ENCODE data around the gene RCAN3. TPM values are rescaled to one million over a fixed set of nuclear protein-coding genes. Genes with fewer than 3 reads are reported as not detected.
A peak's percentile ranks its signal among the peaks of the same experiment; 100 is the strongest.

RCAN3 gene
- total and polyA plus RNA-seq, 2 of the 13 experiments (the other 11 are each of a cell fraction or from before 2014, with no cell fraction given) = 12.2 to 13.3 TPM

- TF ChIP-seq ZEB1 (IDR thresholded peaks at IDR 0.05; ENCODE audit: insufficient replicate concordance, low read depth) = peak; percentile 59
- TF ChIP-seq CEBPB (IDR thresholded peaks at IDR 0.05; ENCODE audit: borderline replicate concordance, low read depth, low read length) = peak; percentile 84; the same call in 1 of the 2 replicates
- TF ChIP-seq ZNF275 (CRISPR knock-in tag; IDR thresholded peaks at IDR 0.05; ENCODE audit: borderline replicate concordance) = 0 out of 2 replicates have a peak, but pooled peaks have one; percentile 24
- no peak for TF ChIP-seq NFE2 (CRISPR knock-in tag; IDR thresholded peaks at IDR 0.05)
- TF ChIP-seq ZNF331 (CRISPR knock-in tag; IDR thresholded peaks at IDR 0.05) = peak; percentile 43; the same call in 1 of the 2 replicates
- TF ChIP-seq PRMT3 (CRISPR knock-in tag; IDR thresholded peaks at IDR 0.05; ENCODE audit: borderline replicate concordance, low read depth) = no peak
- TF ChIP-seq ZNF589 (CRISPR knock-in tag; conservative IDR thresholded peaks at IDR 0.05) = no peak
- peak; percentile 97 for TF ChIP-seq PAXIP1 (CRISPR knock-in tag; conservative IDR thresholded peaks at IDR 0.05)
- TF ChIP-seq SOX13 (IDR thresholded peaks at IDR 0.05) = peak; percentile 44; the same call in 1 of the 2 replicates
- TF ChIP-seq SOX13 (CRISPR knock-in tag; conservative IDR thresholded peaks at IDR 0.05 in 1 of 2, IDR thresholded peaks at IDR 0.05 in 1 of 2) = peak in 1 of 2 experiments; percentile 80; a peak in 2 of 4 replicates
- peak; percentile 98 for TF ChIP-seq FOSL1 (CRISPR knock-in tag; IDR thresholded peaks at IDR 0.05; ENCODE audit: borderline replicate concordance)
- TF ChIP-seq SOX5 (CRISPR knock-in tag; IDR thresholded peaks at IDR 0.05; ENCODE audit: borderline replicate concordance) = peak; percentile 78
- TF ChIP-seq ZNF614 (CRISPR knock-in tag; IDR thresholded peaks at IDR 0.05; ENCODE audit: borderline replicate concordance) = no peak
- TF ChIP-seq EEA1 (CRISPR knock-in tag; IDR thresholded peaks at IDR 0.05; ENCODE audit: borderline replicate concordance) = no peak
- TF ChIP-seq RBFOX2 (IDR thresholded peaks at IDR 0.05; ENCODE audit: low read depth, low read length) = peak; percentile 32; the same call in 1 of the 2 replicates
- peak; percentile 86 for TF ChIP-seq PHF21A (CRISPR knock-in tag; IDR thresholded peaks at IDR 0.05)
- no peak for TF ChIP-seq TOE1 (CRISPR knock-in tag; IDR thresholded peaks at IDR 0.05)
- peak; percentile 97 for TF ChIP-seq ZBTB3 (CRISPR knock-in tag; IDR thresholded peaks at IDR 0.05; ENCODE audit: borderline replicate concordance, low read depth)
- TF ChIP-seq MAZ (IDR thresholded peaks at IDR 0.05; ENCODE audit: borderline replicate concordance, low read depth, low read length) = peak; percentile 51; the same call in 1 of the 2 replicates
- TF ChIP-seq MAZ (CRISPR knock-in tag; IDR thresholded peaks at IDR 0.05; ENCODE audit: low read depth) = no peak
- TF ChIP-seq RXRA (CRISPR knock-in tag; IDR thresholded peaks at IDR 0.05) = peak; percentile 67; the same call in 1 of the 2 replicates
- TF ChIP-seq FOXK2 (IDR thresholded peaks at IDR 0.05) = peak; percentile 5; the same call in 1 of the 2 replicates
Measured at GRCh38 chr1:24540906-24541710, 38.5 kb downstream of the RCAN3 start (continued).

Data from HepG2 (cell line).